Inferior parietal cortex (tissue), 1 donor: ENCODE results near the gene ZBTB9.

Experiments
- DNase-seq: peaks from one replicate; pipeline ENCODE4 v3.0.0-alpha.2; 2016; ENCODE audit errors: extremely low spot score

ZBTB9 gene

GRCh38 chr6:33454009-33454946 is at the start of gene ZBTB9:
ZBTB9 (plus strand) TSS chr6:33454576; CDS start chr6:33455101, 525 bp downstream.
- peak; percentile 98 for DNase-seq

- DNase-seq = no peak
Measured at GRCh38 chr6:33404884-33405283, 49.5 kb upstream of the ZBTB9 start.

GRCh38 chr6:33405386-33405940 is 48.9 kb upstream of the ZBTB9 start:
- no peak for DNase-seq

- DNase-seq = no peak
Measured at GRCh38 chr6:33406126-33406525, 48.2 kb upstream of the ZBTB9 start.

- no peak for DNase-seq
Measured at GRCh38 chr6:33407132-33407718, 47.2 kb upstream of the ZBTB9 start.

- peak; percentile 95 for DNase-seq
Measured at GRCh38 chr6:33410050-33410710, 44.2 kb upstream of the ZBTB9 start.

GRCh38 chr6:33410711-33411631 is 43.4 kb upstream of the ZBTB9 start, which contains the start of gene PHF1:
PHF1 (plus strand) TSS chr6:33411014; CDS start chr6:33412264, 1,250 bp downstream.
- no peak for DNase-seq

- no peak for DNase-seq
Measured at GRCh38 chr6:33411632-33412005, 42.8 kb upstream of the ZBTB9 start.

GRCh38 chr6:33412140-33413009 is 42.0 kb upstream of the ZBTB9 start:
- DNase-seq = no peak

- DNase-seq = no peak
Measured at GRCh38 chr6:33413241-33414120, 40.9 kb upstream of the ZBTB9 start.

GRCh38 chr6:33414592-33415271 is 39.6 kb upstream of the ZBTB9 start:
- no peak for DNase-seq

GRCh38 chr6:33415831-33416230 is 38.5 kb upstream of the ZBTB9 start:
- no peak for DNase-seq

GRCh38 chr6:33416386-33417127 is 37.8 kb upstream of the ZBTB9 start:
- DNase-seq = no peak

GRCh38 chr6:33417128-33417902 is 37.1 kb upstream of the ZBTB9 start:
- no peak for DNase-seq

GRCh38 chr6:33417903-33418689 is 36.3 kb upstream of the ZBTB9 start, which contains the start of gene CUTA:
CUTA (minus strand) TSS chr6:33418107; CDS start chr6:33418000, 107 bp downstream.
- DNase-seq = peak; percentile 100

GRCh38 chr6:33418690-33419291 is 35.6 kb upstream of the ZBTB9 start:
- DNase-seq = no peak
